CD4-positive, CD25-positive, alpha-beta regulatory T cell (primary cell): ENCODE measurements around the gene ZMYND8. TPM values are rescaled to one million over a fixed set of nuclear protein-coding genes. Genes with fewer than 3 reads are reported as not detected.

ENCODE experiments used
- ATAC-seq, 2 donors: fragments of 150-1000 bp; cut with Tn5 transposase; one replicate each; pipeline ENCODE4 v1.10.0; 2021; ENCODE audit warnings: low read depth in 2 of 2, moderate number of reproducible peaks in 2 of 2, moderate library complexity in 1 of 2
- DNase-seq, 3 donors: peaks; one replicate each; pipeline versions ENCODE4 v3.0.0 to v3.0.0-alpha.2; 2012 to 2022; ENCODE audit warnings: mixed read lengths in 1 of 3
- H3K27ac ChIP-seq: one replicate; pipeline ENCODE4 v1.7.0; 2013; ENCODE audit warnings: mild to moderate bottlenecking, low read length; ENCODE audit not compliant: insufficient read depth, poor library complexity, severe bottlenecking
- H3K27me3 ChIP-seq: one replicate; pipeline ENCODE4 v1.7.0; 2013; ENCODE audit warnings: low read length; ENCODE audit not compliant: control insufficient read depth, insufficient read depth
- H3K36me3 ChIP-seq: one replicate; pipeline ENCODE4 v1.7.0; 2013; ENCODE audit warnings: mild to moderate bottlenecking, low read length, moderate library complexity; ENCODE audit not compliant: control insufficient read depth, insufficient read depth
- H3K4me1 ChIP-seq: 2 replicates; pipeline ENCODE4 v1.7.0; 2013; ENCODE audit warnings: mild to moderate bottlenecking, low read length; ENCODE audit not compliant: insufficient read depth, control insufficient read depth, poor library complexity, severe bottlenecking
- H3K4me3 ChIP-seq: one replicate; pipeline ENCODE4 v1.7.0; 2013; ENCODE audit warnings: low read depth, mild to moderate bottlenecking, low read length, moderate library complexity
- H3K9me3 ChIP-seq, 2 experiments: 1 replicate in 1 of 2; 2 replicates in 1 of 2; pipeline ENCODE4 v1.7.0; 2013; ENCODE audit warnings: low read length in 2 of 2, mild to moderate bottlenecking in 1 of 2, moderate library complexity in 1 of 2; ENCODE audit not compliant: control insufficient read depth in 2 of 2
- H3K27ac Mint-ChIP-seq, 3 donors: one replicate each; pipeline ENCODE4 v1.8.0; 2020 to 2022; ENCODE audit warnings: mild to moderate bottlenecking in 3 of 3, mixed read lengths in 3 of 3, moderate library complexity in 2 of 3
- H3K27me3 Mint-ChIP-seq: one replicate; pipeline ENCODE4 v1.8.0; 2022; ENCODE audit warnings: mild to moderate bottlenecking, mixed read lengths
- H3K36me3 Mint-ChIP-seq: one replicate; pipeline ENCODE4 v1.8.0; 2020; ENCODE audit warnings: mixed read lengths
- H3K4me1 Mint-ChIP-seq, 4 donors: one replicate each; pipeline ENCODE4 v1.8.0; 2020 to 2022; ENCODE audit warnings: mixed read lengths in 4 of 4, mild to moderate bottlenecking in 1 of 4
- H3K4me3 Mint-ChIP-seq, 4 donors: one replicate each; pipeline ENCODE4 v1.8.0; 2020 to 2022; ENCODE audit warnings: mild to moderate bottlenecking in 4 of 4, mixed read lengths in 4 of 4, moderate library complexity in 3 of 4
- H3K9me3 Mint-ChIP-seq, 7 donors: one replicate each; pipeline ENCODE4 v1.8.0; 2020 to 2022; ENCODE audit warnings: mixed read lengths in 7 of 7, mild to moderate bottlenecking in 3 of 7, moderate library complexity in 2 of 7
- polyA plus RNA-seq, 4 donors: library from polyadenylated mRNA; unstranded; fragments of 300-500 nt; fragmentation: Illumina TruSeq; gene quantifications; one replicate each; pipeline ENCODE4 v1.2.3, GENCODE V29; 2021
- total RNA-seq: library from RNA; stranded (reverse); gene quantifications from one replicate; pipeline ENCODE4 v1.2.3, GENCODE V29; 2022

Gene ZMYND8
- total and polyA plus RNA-seq, 5 donors from 2014 or later = 7.5 to 47.2 (median 8.9) TPM

DNA sequence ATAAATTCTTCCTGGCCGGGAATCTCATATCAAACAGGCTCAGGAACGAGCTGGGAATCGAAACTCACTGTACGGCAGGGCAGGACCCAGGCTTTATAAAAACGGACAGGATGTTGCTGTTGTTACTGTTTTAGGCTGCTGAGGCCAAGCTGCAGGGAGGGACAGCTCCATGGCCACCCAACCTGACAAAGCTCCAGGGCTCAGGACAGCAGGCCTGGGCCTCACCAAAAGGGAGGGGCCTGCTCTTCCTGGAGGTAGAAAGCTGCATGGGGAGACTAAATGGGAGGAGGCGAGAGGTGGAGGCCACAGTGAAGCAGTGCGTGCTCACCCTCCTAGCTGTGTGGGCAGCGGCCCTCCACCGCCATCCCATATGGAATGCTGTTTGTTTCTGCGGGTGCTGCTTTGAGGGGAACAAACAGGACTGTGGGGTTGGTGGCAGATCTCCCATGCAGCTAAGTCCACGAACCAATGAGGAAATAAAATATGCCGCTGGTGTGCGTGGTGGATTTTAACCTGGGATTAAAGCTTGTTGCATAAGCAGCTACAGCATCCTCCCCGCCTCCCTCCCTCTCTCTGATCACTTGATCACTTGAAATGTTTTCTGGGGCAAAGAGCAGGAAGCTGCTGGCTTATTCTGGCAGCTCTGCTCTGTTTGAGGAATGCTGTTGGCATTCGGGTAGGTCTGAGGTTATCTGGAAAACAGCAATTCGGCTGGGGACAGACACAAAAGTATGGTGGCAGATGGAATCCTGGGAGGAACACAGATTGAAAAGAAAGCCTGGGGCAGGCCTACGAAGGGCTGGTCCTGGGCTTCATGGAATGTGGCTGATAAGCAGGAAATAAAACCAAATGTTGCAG, 2.4 kb upstream of the ZMYND8 start:
- H3K9me3 Mint-ChIP-seq = no peaks in the 10 kb centered on the region
- no peaks in the 10 kb centered on the region for H3K27me3 ChIP-seq
- H3K36me3 ChIP-seq = no peaks in the 10 kb centered on the region
- H3K4me1 Mint-ChIP-seq = peaks cover 24 to 41% (median 30%) of the 10 kb centered on the region in 4 donors
- no peak overlapping the region for H3K4me3 ChIP-seq
- H3K36me3 Mint-ChIP-seq = peaks cover 10% of the 10 kb centered on the region
- H3K4me1 ChIP-seq = peaks cover 40% of the 10 kb centered on the region
- H3K27ac ChIP-seq = no peak overlapping the region
- no peak for DNase-seq
- H3K9me3 ChIP-seq = no peaks in the 10 kb centered on the region
- no peaks in the 10 kb centered on the region for H3K27me3 Mint-ChIP-seq
- ATAC-seq = no peak
- peak overlapping the region; percentile 66 to 99 (median 83) for H3K27ac Mint-ChIP-seq
- peak overlapping the region in 2 of 4 donors; percentile 26 to 84 for H3K4me3 Mint-ChIP-seq

- peak overlapping the region; percentile 89 for H3K27ac ChIP-seq
- Mint-ChIP-seq H3K36me3 (peaks cover 10% of the 10 kb centered on the region), H3K9me3 (no peaks in the 10 kb centered on the region), H3K4me3 (peak overlapping the region; percentile 55 to 96 (median 94)), H3K27ac (peak overlapping the region; percentile 99 to 100 (median 99)), H3K27me3 (no peaks in the 10 kb centered on the region), H3K4me1 (peaks cover 24 to 41% (median 33%) of the 10 kb centered on the region in 4 donors)
- ATAC-seq (no peak), DNase-seq (no peak)
- H3K4me1 ChIP-seq = peaks cover 47% of the 10 kb centered on the region
- H3K36me3 ChIP-seq = no peaks in the 10 kb centered on the region
- no peak overlapping the region for H3K4me3 ChIP-seq
- H3K9me3 ChIP-seq = no peaks in the 10 kb centered on the region
- H3K27me3 ChIP-seq = no peaks in the 10 kb centered on the region
These were observed 1.7 kb upstream of the ZMYND8 start for GRCh38 chr20:47358039-47358671.

GRCh38 chr20:47357296-47358038, 968 bp upstream of the ZMYND8 start:
- peak; percentile 53 to 86 (median 71) for DNase-seq
- H3K9me3 Mint-ChIP-seq = no peaks in the 10 kb centered on the region
- peak overlapping the region; percentile 99 to 100 (median 99) for H3K27ac Mint-ChIP-seq
- Histone ChIP-seq H3K27me3 (no peaks in the 10 kb centered on the region), H3K27ac (peak overlapping the region; percentile 89), H3K4me1 (peaks cover 54% of the 10 kb centered on the region), H3K9me3 (no peaks in the 10 kb centered on the region), H3K36me3 (peaks cover under 1% of the 10 kb centered on the region), H3K4me3 (peak overlapping the region; percentile 40)
- ATAC-seq = peak; percentile 43 to 45
- H3K36me3 Mint-ChIP-seq = peaks cover 15% of the 10 kb centered on the region
- H3K27me3 Mint-ChIP-seq = no peaks in the 10 kb centered on the region
- peaks cover 24 to 42% (median 33%) of the 10 kb centered on the region in 4 donors for H3K4me1 Mint-ChIP-seq
- H3K4me3 Mint-ChIP-seq = peak overlapping the region; percentile 94 to 97 (median 95)

GRCh38 chr20:47356220-47356525, 326 bp downstream of the ZMYND8 start:
- Mint-ChIP-seq H3K36me3 (peaks cover 19% of the 10 kb centered on the region), H3K4me1 (peaks cover 24 to 44% (median 32%) of the 10 kb centered on the region in 4 donors), H3K27ac (peak overlapping the region; percentile 99 to 100 (median 99)), H3K9me3 (no peaks in the 10 kb centered on the region), H3K27me3 (no peaks in the 10 kb centered on the region), H3K4me3 (peak overlapping the region; percentile 94 to 97 (median 95))
- no peak for ATAC-seq
- Histone ChIP-seq H3K9me3 (no peaks in the 10 kb centered on the region), H3K27ac (peak overlapping the region; percentile 89), H3K4me1 (peaks cover 67% of the 10 kb centered on the region), H3K36me3 (peaks cover 3% of the 10 kb centered on the region), H3K4me3 (peak overlapping the region; percentile 93), H3K27me3 (no peaks in the 10 kb centered on the region)
- DNase-seq = no peak

GRCh38 chr20:47355489-47356219, 845 bp downstream of the ZMYND8 start:
- Mint-ChIP-seq H3K4me1 (peaks cover 24 to 44% (median 32%) of the 10 kb centered on the region in 4 donors), H3K27ac (peak overlapping the region; percentile 99), H3K27me3 (no peaks in the 10 kb centered on the region), H3K36me3 (peaks cover 19% of the 10 kb centered on the region), H3K4me3 (peak overlapping the region; percentile 94 to 96 (median 95)), H3K9me3 (no peaks in the 10 kb centered on the region)
- no peaks in the 10 kb centered on the region for H3K27me3 ChIP-seq
- no peaks in the 10 kb centered on the region for H3K9me3 ChIP-seq
- H3K27ac ChIP-seq = peak overlapping the region; percentile 89
- H3K36me3 ChIP-seq = peaks cover 3% of the 10 kb centered on the region
- peaks cover 71% of the 10 kb centered on the region for H3K4me1 ChIP-seq
- H3K4me3 ChIP-seq = peak overlapping the region; percentile 93
- DNase-seq (peak in 1 of 3 donors; percentile 52), ATAC-seq (no peak)

DNA sequence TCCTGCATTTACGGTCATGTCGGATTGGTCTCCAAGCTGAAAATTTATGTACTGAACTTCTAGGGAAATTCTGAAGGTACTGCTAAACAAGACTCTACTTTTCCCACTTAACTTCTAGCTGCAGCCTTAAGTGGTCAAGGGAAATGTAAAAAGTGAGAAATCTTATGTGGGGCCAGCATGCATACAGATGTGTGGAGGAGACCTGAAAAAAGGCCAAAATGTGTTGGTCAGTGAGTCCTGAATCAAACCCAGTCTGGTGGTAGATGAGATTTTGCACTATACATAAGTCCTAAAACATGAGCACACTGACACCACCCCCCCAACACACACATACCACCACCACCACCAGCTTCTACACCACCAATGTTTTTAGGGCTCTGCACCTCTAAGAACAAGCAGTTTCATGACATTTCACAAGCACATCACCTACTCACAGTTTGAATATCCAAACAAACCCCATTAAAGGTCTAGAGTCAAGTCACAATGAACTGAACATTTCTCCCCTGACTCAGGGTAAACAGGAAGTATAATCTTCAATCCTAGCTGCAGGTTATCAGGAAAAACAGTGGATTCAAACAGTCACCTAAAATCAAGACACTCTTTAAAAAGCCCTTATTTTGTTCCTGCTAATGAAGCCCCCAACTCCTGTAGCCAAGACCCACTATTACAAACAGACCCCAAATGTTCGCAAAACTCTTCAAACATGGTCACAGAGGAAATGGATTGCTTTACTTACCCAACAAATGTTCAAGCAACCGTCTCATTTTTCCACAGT, 1.6 kb downstream of the ZMYND8 start:
- peaks cover 3% of the 10 kb centered on the region for H3K36me3 ChIP-seq
- peak overlapping the region; percentile 93 for H3K4me3 ChIP-seq
- peak overlapping the region; percentile 89 for H3K27ac ChIP-seq
- no peaks in the 10 kb centered on the region for H3K27me3 ChIP-seq
- Mint-ChIP-seq H3K36me3 (peaks cover 19% of the 10 kb centered on the region), H3K27me3 (no peaks in the 10 kb centered on the region), H3K27ac (peak overlapping the region; percentile 87 to 99 (median 99)), H3K4me1 (peaks cover 24 to 44% (median 32%) of the 10 kb centered on the region in 4 donors), H3K4me3 (peak overlapping the region; percentile 94 to 96 (median 95)), H3K9me3 (no peaks in the 10 kb centered on the region)
- ATAC-seq (no peak), DNase-seq (peak in 1 of 3 donors; percentile 39)
- H3K4me1 ChIP-seq = peaks cover 79% of the 10 kb centered on the region
- H3K9me3 ChIP-seq = no peaks in the 10 kb centered on the region
